ENCODE measurements around the gene SPP1.
A peak's percentile ranks its signal among the peaks of the same experiment; 100 is the strongest.

Gene SPP1

DNA sequence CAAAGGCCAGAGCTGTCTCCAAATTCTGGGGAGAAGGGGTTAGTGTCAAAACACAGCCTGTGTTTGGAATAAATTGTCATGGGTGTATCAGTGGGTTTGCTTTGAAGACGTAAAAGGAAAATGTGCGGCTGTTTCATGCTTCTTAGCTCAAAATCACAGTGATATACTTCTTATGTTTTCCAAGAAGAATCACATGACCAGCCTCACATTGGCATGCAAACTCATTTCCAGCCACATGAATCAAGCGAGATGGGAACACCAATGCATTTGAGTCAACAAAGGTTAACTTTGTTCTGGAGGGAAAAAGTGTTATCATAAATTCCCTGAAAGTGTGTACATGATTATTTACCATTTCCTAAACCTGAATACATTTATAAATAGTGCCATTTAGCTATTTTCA lies 19.0 kb upstream of the SPP1 start:
- H3K9ac ChIP-seq (ENCODE audit: low read length) = no peak overlapping the region
- no peaks in the 10 kb centered on the region for H3K9me3 ChIP-seq (ENCODE audit: control insufficient read depth, low read depth, low read length)
- H3K4me1 ChIP-seq (ENCODE audit: control insufficient read depth, low read depth, low read length) = peaks cover 14% of the 10 kb centered on the region
- no peaks in the 10 kb centered on the region for H3K36me3 ChIP-seq (ENCODE audit: control insufficient read depth, low read depth, low read length)
- no peaks in the 10 kb centered on the region for H3K27me3 ChIP-seq (ENCODE audit: control insufficient read depth, insufficient read depth, low read length)
- H3K27ac ChIP-seq (ENCODE audit: low read length) = no peak overlapping the region
- no peak overlapping the region for H3K4me3 ChIP-seq (ENCODE audit: low read length)

- peaks cover 14% of the 10 kb centered on the region for H3K4me1 ChIP-seq (ENCODE audit: control insufficient read depth, low read depth, low read length)
- H3K27ac ChIP-seq (ENCODE audit: low read length) = no peak overlapping the region
- no peaks in the 10 kb centered on the region for H3K9me3 ChIP-seq (ENCODE audit: control insufficient read depth, low read depth, low read length)
- no peaks in the 10 kb centered on the region for H3K36me3 ChIP-seq (ENCODE audit: control insufficient read depth, low read depth, low read length)
- no peaks in the 10 kb centered on the region for H3K27me3 ChIP-seq (ENCODE audit: control insufficient read depth, insufficient read depth, low read length)
- H3K4me3 ChIP-seq (ENCODE audit: low read length) = no peak overlapping the region
- no peak overlapping the region for H3K9ac ChIP-seq (ENCODE audit: low read length)
These were observed 18.5 kb upstream of the SPP1 start for GRCh38 chr4:87957061-87957460.

DNA sequence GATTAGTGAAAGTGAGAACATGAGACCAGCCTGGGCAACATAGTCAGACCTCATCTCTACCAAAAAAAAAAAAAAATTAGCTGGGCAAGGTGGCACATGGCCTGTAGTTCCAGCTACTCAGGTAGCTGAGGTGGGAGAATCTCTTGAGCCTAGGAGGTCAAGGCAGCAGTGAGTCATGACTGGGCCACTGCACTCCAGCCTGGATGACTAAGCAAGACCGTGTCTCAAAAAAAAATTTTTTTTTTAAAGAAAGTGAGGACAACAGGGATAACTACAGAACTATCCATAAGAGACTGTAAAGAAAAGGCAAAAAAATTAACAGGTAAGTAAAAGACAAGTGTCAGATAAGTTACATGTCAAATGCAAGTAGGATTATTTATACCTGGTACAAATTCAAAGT lies 13.5 kb upstream of the SPP1 start:
- no peaks in the 10 kb centered on the region for H3K9me3 ChIP-seq (ENCODE audit: control insufficient read depth, low read depth, low read length)
- no peaks in the 10 kb centered on the region for H3K4me1 ChIP-seq (ENCODE audit: control insufficient read depth, low read depth, low read length)
- no peak overlapping the region for H3K9ac ChIP-seq (ENCODE audit: low read length)
- no peaks in the 10 kb centered on the region for H3K36me3 ChIP-seq (ENCODE audit: control insufficient read depth, low read depth, low read length)
- no peak overlapping the region for H3K27ac ChIP-seq (ENCODE audit: low read length)
- H3K4me3 ChIP-seq (ENCODE audit: low read length) = no peak overlapping the region
- no peaks in the 10 kb centered on the region for H3K27me3 ChIP-seq (ENCODE audit: control insufficient read depth, insufficient read depth, low read length)

GRCh38 chr4:87962398-87963146 lies 12.9 kb upstream of the SPP1 start:
- H3K4me1 ChIP-seq (ENCODE audit: control insufficient read depth, low read depth, low read length) = no peaks in the 10 kb centered on the region
- no peaks in the 10 kb centered on the region for H3K36me3 ChIP-seq (ENCODE audit: control insufficient read depth, low read depth, low read length)
- no peak overlapping the region for H3K4me3 ChIP-seq (ENCODE audit: low read length)
- H3K9ac ChIP-seq (ENCODE audit: low read length) = no peak overlapping the region
- no peak overlapping the region for H3K27ac ChIP-seq (ENCODE audit: low read length)
- no peaks in the 10 kb centered on the region for H3K27me3 ChIP-seq (ENCODE audit: control insufficient read depth, insufficient read depth, low read length)
- H3K9me3 ChIP-seq (ENCODE audit: control insufficient read depth, low read depth, low read length) = no peaks in the 10 kb centered on the region

GRCh38 chr4:87965501-87965975 lies 10.0 kb upstream of the SPP1 start:
- no peak overlapping the region for H3K9ac ChIP-seq (ENCODE audit: low read length)
- no peaks in the 10 kb centered on the region for H3K9me3 ChIP-seq (ENCODE audit: control insufficient read depth, low read depth, low read length)
- H3K27ac ChIP-seq (ENCODE audit: low read length) = no peak overlapping the region
- no peaks in the 10 kb centered on the region for H3K27me3 ChIP-seq (ENCODE audit: control insufficient read depth, insufficient read depth, low read length)
- H3K36me3 ChIP-seq (ENCODE audit: control insufficient read depth, low read depth, low read length) = no peaks in the 10 kb centered on the region
- no peaks in the 10 kb centered on the region for H3K4me1 ChIP-seq (ENCODE audit: control insufficient read depth, low read depth, low read length)
- H3K4me3 ChIP-seq (ENCODE audit: low read length) = no peak overlapping the region

- Histone ChIP-seq H3K4me1 (ENCODE audit: control insufficient read depth, low read depth, low read length) (no peaks in the 10 kb centered on the region), H3K36me3 (ENCODE audit: control insufficient read depth, low read depth, low read length) (no peaks in the 10 kb centered on the region), H3K4me3 (ENCODE audit: low read length) (no peak overlapping the region), H3K9ac (ENCODE audit: low read length) (no peak overlapping the region), H3K27ac (ENCODE audit: low read length) (no peak overlapping the region), H3K27me3 (ENCODE audit: control insufficient read depth, insufficient read depth, low read length) (no peaks in the 10 kb centered on the region), H3K9me3 (ENCODE audit: control insufficient read depth, low read depth, low read length) (no peaks in the 10 kb centered on the region)
These were observed 9.4 kb upstream of the SPP1 start for GRCh38 chr4:87966095-87966496.

DNA sequence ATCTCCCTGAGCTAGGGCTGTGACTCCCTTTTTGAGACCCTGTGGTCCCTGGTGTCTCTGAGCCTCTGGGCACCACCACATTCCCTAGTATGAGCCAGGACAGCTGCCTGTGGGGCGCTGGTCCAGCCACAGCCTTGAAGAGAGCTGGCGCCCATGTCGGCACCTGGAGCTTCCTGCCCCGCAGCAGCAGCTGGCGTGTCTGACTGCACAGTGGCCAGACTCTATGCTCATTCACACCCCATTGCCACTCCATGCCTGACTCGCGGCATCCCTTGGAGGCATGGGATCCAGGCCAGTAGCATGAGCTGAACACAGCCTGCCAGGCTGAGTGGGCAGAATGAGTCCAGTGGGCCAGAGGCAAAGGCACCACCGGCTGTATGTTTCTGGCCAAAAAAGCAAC lies 8.3 kb upstream of the SPP1 start:
- no peak overlapping the region for H3K9ac ChIP-seq (ENCODE audit: low read length)
- H3K4me3 ChIP-seq (ENCODE audit: low read length) = no peak overlapping the region
- no peak overlapping the region for H3K27ac ChIP-seq (ENCODE audit: low read length)
- H3K9me3 ChIP-seq (ENCODE audit: control insufficient read depth, low read depth, low read length) = no peaks in the 10 kb centered on the region
- H3K27me3 ChIP-seq (ENCODE audit: control insufficient read depth, insufficient read depth, low read length) = no peaks in the 10 kb centered on the region
- no peaks in the 10 kb centered on the region for H3K36me3 ChIP-seq (ENCODE audit: control insufficient read depth, low read depth, low read length)
- no peaks in the 10 kb centered on the region for H3K4me1 ChIP-seq (ENCODE audit: control insufficient read depth, low read depth, low read length)

GRCh38 chr4:87970121-87970520 lies 5.4 kb upstream of the SPP1 start:
- H3K9me3 ChIP-seq (ENCODE audit: control insufficient read depth, low read depth, low read length) = no peaks in the 10 kb centered on the region
- no peak overlapping the region for H3K27ac ChIP-seq (ENCODE audit: low read length)
- H3K9ac ChIP-seq (ENCODE audit: low read length) = no peak overlapping the region
- H3K4me3 ChIP-seq (ENCODE audit: low read length) = no peak overlapping the region
- H3K4me1 ChIP-seq (ENCODE audit: control insufficient read depth, low read depth, low read length) = peaks cover 23% of the 10 kb centered on the region
- H3K27me3 ChIP-seq (ENCODE audit: control insufficient read depth, insufficient read depth, low read length) = no peaks in the 10 kb centered on the region
- no peaks in the 10 kb centered on the region for H3K36me3 ChIP-seq (ENCODE audit: control insufficient read depth, low read depth, low read length)

- H3K4me1 ChIP-seq (ENCODE audit: control insufficient read depth, low read depth, low read length) = peaks cover 33% of the 10 kb centered on the region
- H3K9me3 ChIP-seq (ENCODE audit: control insufficient read depth, low read depth, low read length) = no peaks in the 10 kb centered on the region
- no peak overlapping the region for H3K27ac ChIP-seq (ENCODE audit: low read length)
- no peaks in the 10 kb centered on the region for H3K27me3 ChIP-seq (ENCODE audit: control insufficient read depth, insufficient read depth, low read length)
- H3K4me3 ChIP-seq (ENCODE audit: low read length) = no peak overlapping the region
- no peaks in the 10 kb centered on the region for H3K36me3 ChIP-seq (ENCODE audit: control insufficient read depth, low read depth, low read length)
- no peak overlapping the region for H3K9ac ChIP-seq (ENCODE audit: low read length)
These were observed 3.6 kb upstream of the SPP1 start for GRCh38 chr4:87971866-87972265.

DNA sequence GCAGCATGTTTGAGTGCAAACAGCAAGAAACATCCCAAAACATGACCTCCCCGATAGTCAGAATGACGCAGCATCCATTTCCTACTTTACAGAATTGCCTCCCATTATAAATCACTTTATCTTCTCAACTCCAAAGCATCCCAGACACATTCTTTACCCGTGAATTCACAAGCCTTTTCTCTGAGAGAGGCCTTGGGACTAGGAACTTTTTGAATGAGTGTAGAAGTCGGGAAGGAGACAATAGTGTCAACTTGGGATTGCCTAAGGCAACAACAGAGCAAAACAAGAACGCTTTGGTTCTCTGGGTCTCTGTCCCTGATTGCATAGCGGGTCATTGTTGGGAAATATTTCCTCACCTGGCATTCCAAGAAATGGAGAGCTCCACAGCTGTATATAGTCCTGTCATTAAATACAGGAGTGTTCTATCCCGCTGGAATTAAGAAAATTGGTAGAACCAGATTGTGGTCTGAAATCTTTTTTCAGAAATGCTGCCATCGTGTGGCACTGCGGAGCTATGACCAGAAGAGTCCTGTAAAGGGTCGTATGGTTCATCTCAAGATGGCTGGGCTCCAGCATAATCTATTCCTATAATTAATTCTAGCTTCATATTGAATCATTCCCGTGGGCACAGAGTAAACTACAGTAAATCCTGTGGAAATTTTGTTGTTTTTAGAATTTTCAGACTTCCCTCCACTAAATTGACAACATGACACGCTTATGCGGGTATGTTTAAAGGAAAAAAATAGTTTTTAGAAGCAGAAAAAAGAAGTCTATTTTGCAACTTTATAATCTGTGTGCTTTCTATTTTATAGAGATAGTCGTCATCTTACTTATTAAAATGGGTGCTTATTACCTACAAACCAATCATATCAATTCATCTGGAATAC lies 2.0 kb upstream of the SPP1 start:
- Histone ChIP-seq H3K4me3 (ENCODE audit: low read length) (peak overlapping the region; percentile 38), H3K4me1 (ENCODE audit: control insufficient read depth, low read depth, low read length) (peaks cover 33% of the 10 kb centered on the region), H3K36me3 (ENCODE audit: control insufficient read depth, low read depth, low read length) (no peaks in the 10 kb centered on the region), H3K27me3 (ENCODE audit: control insufficient read depth, insufficient read depth, low read length) (no peaks in the 10 kb centered on the region), H3K9ac (ENCODE audit: low read length) (peak overlapping the region; percentile 21), H3K9me3 (ENCODE audit: control insufficient read depth, low read depth, low read length) (no peaks in the 10 kb centered on the region), H3K27ac (ENCODE audit: low read length) (no peak overlapping the region)

DNA sequence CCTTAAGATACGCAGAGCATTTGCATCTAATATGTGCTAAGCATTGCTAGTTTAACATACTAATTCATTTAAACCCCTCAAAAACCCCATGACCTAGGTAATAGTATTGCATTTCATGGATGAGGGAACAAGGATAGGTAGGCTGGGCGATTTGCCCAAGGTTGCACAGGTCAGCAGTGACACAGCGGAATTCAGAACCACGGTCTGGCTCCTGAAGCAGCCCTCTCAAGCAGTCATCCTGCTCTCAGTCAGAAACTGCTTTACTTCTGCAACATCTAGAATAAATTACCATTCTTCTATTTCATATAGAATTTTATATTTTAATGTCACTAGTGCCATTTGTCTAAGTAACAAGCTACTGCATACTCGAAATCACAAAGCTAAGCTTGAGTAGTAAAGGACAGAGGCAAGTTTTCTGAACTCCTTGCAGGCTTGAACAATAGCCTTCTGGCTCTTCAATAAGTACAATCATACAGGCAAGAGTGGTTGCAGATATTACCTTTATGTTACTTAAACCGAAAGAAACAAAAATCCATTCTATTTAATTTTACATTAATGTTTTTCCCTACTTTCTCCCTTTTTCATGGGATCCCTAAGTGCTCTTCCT lies 555 bp upstream of the SPP1 start:
- H3K4me3 ChIP-seq (ENCODE audit: low read length) = no peak overlapping the region
- no peaks in the 10 kb centered on the region for H3K27me3 ChIP-seq (ENCODE audit: control insufficient read depth, insufficient read depth, low read length)
- peak overlapping the region; percentile 54 for H3K9ac ChIP-seq (ENCODE audit: low read length)
- H3K36me3 ChIP-seq (ENCODE audit: control insufficient read depth, low read depth, low read length) = no peaks in the 10 kb centered on the region
- H3K4me1 ChIP-seq (ENCODE audit: control insufficient read depth, low read depth, low read length) = peaks cover 33% of the 10 kb centered on the region
- H3K27ac ChIP-seq (ENCODE audit: low read length) = peak overlapping the region; percentile 39
- H3K9me3 ChIP-seq (ENCODE audit: control insufficient read depth, low read depth, low read length) = no peaks in the 10 kb centered on the region

Data from iPS-18a (cell line).